GM12865 (cell line): ENCODE results near the gene NTPCR.

ENCODE experiments used
- DNase-seq: peaks from one replicate; pipeline ENCODE4 v3.0.0; 2010; ENCODE audit warnings: low read depth
- H3K4me3 ChIP-seq: 2 replicates; pipeline ENCODE4 v1.5.1; 2011; ENCODE audit warnings: mild to moderate bottlenecking, low read depth, low read length, control low read depth
- CTCF ChIP-seq: IDR thresholded peaks from 2 replicates; pipeline ENCODE4 v1.5.1; 2011; ENCODE audit warnings: low read length, control low read depth, low read depth, inconsistent platforms; ENCODE audit not compliant: insufficient read depth; ENCODE audit errors: missing control alignments

NTPCR gene

GRCh38 chr1:232968965-232969364 lies 18.6 kb downstream of the NTPCR start:
- H3K4me3 ChIP-seq = no peak overlapping the region
- no peak for DNase-seq
- no peak for TF ChIP-seq CTCF

- no peak for DNase-seq
- H3K4me3 ChIP-seq = no peak overlapping the region
- TF ChIP-seq CTCF = no peak
Measured at GRCh38 chr1:232969799-232970198, 19.4 kb downstream of the NTPCR start.

- no peak overlapping the region for H3K4me3 ChIP-seq
- no peak for DNase-seq
- no peak for TF ChIP-seq CTCF
Measured at GRCh38 chr1:232970508-232970907, 20.1 kb downstream of the NTPCR start.

GRCh38 chr1:232973652-232974611 lies 23.5 kb downstream of the NTPCR start:
- no peak for TF ChIP-seq CTCF
- no peak for DNase-seq
- H3K4me3 ChIP-seq = no peak overlapping the region

GRCh38 chr1:232974971-232975370 lies 24.6 kb downstream of the NTPCR start:
- no peak overlapping the region for H3K4me3 ChIP-seq
- no peak for DNase-seq
- TF ChIP-seq CTCF = no peak

GRCh38 chr1:232978091-232978634 lies 27.8 kb downstream of the NTPCR start:
- no peak overlapping the region for H3K4me3 ChIP-seq
- DNase-seq = peak; percentile 45
- no peak for TF ChIP-seq CTCF
